ENCODE measurements around the gene NCBP2L. TPM values are rescaled to one million over a fixed set of nuclear protein-coding genes. Genes with fewer than 3 reads are reported as not detected.
A peak's percentile ranks its signal among the peaks of the same experiment; 100 is the strongest.
"Not testable (repeated sequence)": the region's sequence is repeated elsewhere in the genome, so short reads cannot be mapped to it uniquely, and the experiment has no call there.

Gene NCBP2L
- total RNA-seq, 8 experiments from 2014 or later = 0.28 TPM; not detected in 7

- Histone ChIP-seq H3K4me3 (peak overlapping the region in 4 of 5 donors; percentile 13 to 46 (median 42)), H3K4me1 (replicated peaks in 1 of 2) (peaks cover 8 to 19% of the 10 kb centered on the region in 2 donors), H3K27ac (no peak overlapping the region)
- in situ Hi-C loops (cut with MboI; ENCODE audit: low pct_unique_long_range_greater_than_20kb in 2 of 9, low sequenced_read_pairs in 9 of 9, unreplicated experiment in 9 of 9) = loop anchor here in 3 of 9 experiments (25.0 kb wide), 3 partner anchors 110 to 240 kb away; no protein-coding TSS in a partner anchor
- peak; percentile 48 to 79 (median 67) for ATAC-seq (replicated peaks in 6 of 8)
- WGBS, 10 experiments = 0 to 19% (median 10%) methylated on average over 1 to 12 of the region's 20 CpGs; no CpG with 5 or more reads in 2 of the 10 experiments
Measured at GRCh38 chrX:107776649-107777535, 641 bp upstream of the NCBP2L start.

GRCh38 chrX:107780525-107780924 lies 3.0 kb downstream of the NCBP2L start:
- in situ Hi-C loops (cut with MboI; ENCODE audit: low pct_unique_long_range_greater_than_20kb in 2 of 9, low sequenced_read_pairs in 9 of 9, unreplicated experiment in 9 of 9) = loop anchor here in 3 of 9 experiments (10.0 to 25.0 kb wide), 4 partner anchors 107 to 243 kb away; no protein-coding TSS in a partner anchor

GRCh38 chrX:107787827-107788226 lies 10.3 kb downstream of the NCBP2L start:
- 0 to 80% (median 0%) methylated on average over 1 of the region's 1 CpG; no CpG with 5 or more reads in 5 of the 10 experiments for WGBS, 10 experiments
- H3K4me3 ChIP-seq = no peak overlapping the region
- H3K4me1 ChIP-seq (replicated peaks in 1 of 2) = no peaks in the 10 kb centered on the region
- no peak for ATAC-seq (replicated peaks in 6 of 8)
- no peak overlapping the region for H3K27ac ChIP-seq
- in situ Hi-C loops (cut with MboI; ENCODE audit: low pct_unique_long_range_greater_than_20kb in 2 of 9, low sequenced_read_pairs in 9 of 9, unreplicated experiment in 9 of 9) = loop anchor here in 3 of 9 experiments (10.0 to 25.0 kb wide), 4 partner anchors 99 to 251 kb away; no protein-coding TSS in a partner anchor

More at GRCh38 chrX:107780525-107780924, 3.0 kb downstream of the NCBP2L start:
- Histone ChIP-seq H3K27ac (no peak overlapping the region), H3K4me3 (no peak overlapping the region), H3K4me1 (replicated peaks in 1 of 2) (no peaks in the 10 kb centered on the region)
- no peak for ATAC-seq (replicated peaks in 6 of 8)
- 74% methylated on average over 5 of the region's 9 CpGs; no CpG with 5 or more reads in 9 of the 10 experiments for WGBS, 10 experiments

- in situ Hi-C loops (cut with MboI; ENCODE audit: low pct_unique_long_range_greater_than_20kb in 2 of 9, low sequenced_read_pairs in 9 of 9, unreplicated experiment in 9 of 9) = no loop called here
- no peak for ATAC-seq (replicated peaks in 6 of 8)
- Histone ChIP-seq H3K4me1 (replicated peaks in 1 of 2) (no peaks in the 10 kb centered on the region), H3K4me3 (no peak overlapping the region), H3K27ac (no peak overlapping the region)
- 0 to 38% methylated on average over 1 of the region's 1 CpG; no CpG with 5 or more reads in 8 of the 10 experiments for WGBS, 10 experiments
Measured at GRCh38 chrX:107804427-107804826, 26.9 kb downstream of the NCBP2L start.

- 62 to 100% (median 89%) methylated on average over 1 to 3 of the region's 3 CpGs; no CpG with 5 or more reads in 3 of the 10 experiments for WGBS, 10 experiments
- Histone ChIP-seq H3K27ac (no peak overlapping the region), H3K4me3 (no peak overlapping the region), H3K4me1 (replicated peaks in 1 of 2) (no peaks in the 10 kb centered on the region)
- in situ Hi-C loops (cut with MboI; ENCODE audit: low pct_unique_long_range_greater_than_20kb in 2 of 9, low sequenced_read_pairs in 9 of 9, unreplicated experiment in 9 of 9) = no loop called here
- no peak for ATAC-seq (replicated peaks in 6 of 8)
Measured at GRCh38 chrX:107805179-107805578, 27.6 kb downstream of the NCBP2L start.

GRCh38 chrX:107810053-107810452 lies 32.5 kb downstream of the NCBP2L start:
- H3K4me1 ChIP-seq (replicated peaks in 1 of 2); ATAC-seq (replicated peaks in 6 of 8); H3K4me3 ChIP-seq; H3K27ac ChIP-seq; in situ Hi-C loops (cut with MboI; ENCODE audit: low pct_unique_long_range_greater_than_20kb in 2 of 9, low sequenced_read_pairs in 9 of 9, unreplicated experiment in 9 of 9): not testable (repeated sequence)
- 0 to 100% (median 53%) methylated on average over 1 to 10 of the region's 10 CpGs; no CpG with 5 or more reads in 4 of the 10 experiments for WGBS, 10 experiments

GRCh38 chrX:107818900-107819521 lies 41.5 kb downstream of the NCBP2L start:
- Histone ChIP-seq H3K27ac (no peak overlapping the region), H3K4me3 (no peak overlapping the region), H3K4me1 (replicated peaks in 1 of 2) (no peaks in the 10 kb centered on the region)
- ATAC-seq (replicated peaks in 6 of 8) = no peak
- in situ Hi-C loops (cut with MboI; ENCODE audit: low pct_unique_long_range_greater_than_20kb in 2 of 9, low sequenced_read_pairs in 9 of 9, unreplicated experiment in 9 of 9) = no loop called here

GRCh38 chrX:107823042-107823441 lies 45.5 kb downstream of the NCBP2L start:
- Histone ChIP-seq H3K4me1 (replicated peaks in 1 of 2) (no peaks in the 10 kb centered on the region), H3K4me3 (no peak overlapping the region), H3K27ac (no peak overlapping the region)
- WGBS, 10 experiments = 40 to 59% (median 54%) methylated on average over 1 to 2 of the region's 2 CpGs; no CpG with 5 or more reads in 7 of the 10 experiments
- no peak for ATAC-seq (replicated peaks in 6 of 8)
- in situ Hi-C loops (cut with MboI; ENCODE audit: low pct_unique_long_range_greater_than_20kb in 2 of 9, low sequenced_read_pairs in 9 of 9, unreplicated experiment in 9 of 9) = no loop called here

GRCh38 chrX:107823456-107823855 lies 45.9 kb downstream of the NCBP2L start:
- H3K4me3 ChIP-seq = no peak overlapping the region
- H3K27ac ChIP-seq = no peak overlapping the region
- WGBS, 10 experiments = 14 to 83% (median 67%) methylated on average over 1 of the region's 1 CpG; no CpG with 5 or more reads in 7 of the 10 experiments
- ATAC-seq (replicated peaks in 6 of 8) = peak in 1 of 8 experiments; percentile 5
- H3K4me1 ChIP-seq (replicated peaks in 1 of 2) = no peaks in the 10 kb centered on the region
- in situ Hi-C loops (cut with MboI; ENCODE audit: low pct_unique_long_range_greater_than_20kb in 2 of 9, low sequenced_read_pairs in 9 of 9, unreplicated experiment in 9 of 9) = no loop called here

- 19% methylated on average over 11 of the region's 32 CpGs; no CpG with 5 or more reads in 9 of the 10 experiments for WGBS, 10 experiments
- in situ Hi-C loops (cut with MboI; ENCODE audit: low pct_unique_long_range_greater_than_20kb in 2 of 9, low sequenced_read_pairs in 9 of 9, unreplicated experiment in 9 of 9) = no loop called here
- Histone ChIP-seq H3K4me3 (peak within 1 kb of the TSS; percentile 38 to 52 (median 51)), H3K4me1 (replicated peaks in 1 of 2) (no peaks in the 10 kb centered on the region), H3K27ac (peak within 1 kb of the TSS; percentile 3 to 72)
- ATAC-seq (replicated peaks in 6 of 8) = peak; percentile 23 to 80 (median 72)
Measured at GRCh38 chrX:107825698-107826237, 48.2 kb downstream of the NCBP2L start, which contains the start of gene MID2. Gene MID2 (plus strand): TSS chrX:107825866. CDS start chrX:107826427, 561 bp downstream.

GRCh38 chrX:107826238-107827029 lies 48.9 kb downstream of the NCBP2L start:
- peak overlapping the region; percentile 38 to 52 (median 51) for H3K4me3 ChIP-seq
- peak; percentile 65 to 80 (median 70) for ATAC-seq (replicated peaks in 6 of 8)
- WGBS, 10 experiments = 11 to 42% (median 20%) methylated on average over 3 to 14 of the region's 100 CpGs; no CpG with 5 or more reads in 7 of the 10 experiments
- H3K27ac ChIP-seq = peak overlapping the region in 1 of 2 donors; percentile 72
- in situ Hi-C loops (cut with MboI; ENCODE audit: low pct_unique_long_range_greater_than_20kb in 2 of 9, low sequenced_read_pairs in 9 of 9, unreplicated experiment in 9 of 9) = no loop called here
- peaks cover 5% of the 10 kb centered on the region in 2 donors for H3K4me1 ChIP-seq (replicated peaks in 1 of 2)

Measured in motor neuron (in vitro differentiated cells).